ENCODE measurements around the gene CDKAL1.
A peak's percentile ranks its signal among the peaks of the same experiment; 100 is the strongest.

The CDKAL1 gene

DNA sequence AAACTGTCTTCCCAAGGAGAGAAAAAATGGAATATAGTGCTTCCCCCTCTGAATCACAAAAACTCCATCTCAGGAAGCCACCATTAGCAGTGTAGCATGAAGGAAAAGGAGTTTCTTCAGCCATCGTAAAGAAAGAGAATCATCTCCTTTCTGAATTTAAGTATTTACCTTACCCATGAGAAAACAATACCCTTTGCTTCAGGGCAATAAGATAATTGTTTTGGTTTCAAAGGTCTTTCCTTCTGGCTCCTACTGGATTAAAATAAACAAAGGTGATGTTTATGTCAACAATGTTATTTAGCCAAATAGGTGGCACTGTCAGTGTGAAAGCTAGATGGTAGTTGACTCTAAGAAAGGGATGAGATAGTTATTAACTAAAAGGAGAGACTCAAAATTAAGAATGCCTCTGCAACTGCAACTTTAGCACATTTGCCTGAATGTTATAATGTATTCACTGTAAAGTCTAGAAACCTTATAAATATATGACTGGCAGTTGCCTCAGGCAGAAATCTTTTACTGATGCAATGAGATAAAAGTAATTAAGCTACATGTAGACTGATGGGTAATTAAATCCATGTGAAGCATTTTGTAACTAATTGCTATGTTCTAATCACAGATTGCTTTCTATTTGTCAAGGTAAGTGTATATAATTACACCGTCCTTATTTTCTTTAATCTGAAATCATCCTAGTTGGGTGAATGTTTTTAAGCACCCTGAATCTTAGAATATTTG, 399.0 kb downstream of the CDKAL1 start:
- DNase-seq: no peak

DNA sequence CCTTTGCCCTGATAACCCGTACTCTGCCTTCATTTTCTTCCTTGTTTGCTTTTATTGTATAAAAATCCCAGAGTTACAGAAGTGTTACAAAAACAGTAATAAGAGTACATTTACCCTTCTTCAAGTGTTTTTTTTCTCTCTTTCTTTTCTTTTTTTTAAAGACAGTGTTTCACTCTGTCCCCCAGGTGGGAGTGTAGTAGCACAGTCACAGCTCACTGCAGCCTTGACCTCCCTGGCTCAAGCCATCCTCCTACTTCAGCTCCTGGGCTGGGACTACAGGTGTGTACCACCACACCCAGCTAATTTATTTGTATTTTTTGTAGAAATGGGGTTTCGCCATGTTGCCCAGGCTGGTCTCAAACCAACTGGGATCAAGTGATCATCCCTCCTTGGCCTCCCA, 402.7 kb downstream of the CDKAL1 start:
- DNase-seq: no peak

DNA sequence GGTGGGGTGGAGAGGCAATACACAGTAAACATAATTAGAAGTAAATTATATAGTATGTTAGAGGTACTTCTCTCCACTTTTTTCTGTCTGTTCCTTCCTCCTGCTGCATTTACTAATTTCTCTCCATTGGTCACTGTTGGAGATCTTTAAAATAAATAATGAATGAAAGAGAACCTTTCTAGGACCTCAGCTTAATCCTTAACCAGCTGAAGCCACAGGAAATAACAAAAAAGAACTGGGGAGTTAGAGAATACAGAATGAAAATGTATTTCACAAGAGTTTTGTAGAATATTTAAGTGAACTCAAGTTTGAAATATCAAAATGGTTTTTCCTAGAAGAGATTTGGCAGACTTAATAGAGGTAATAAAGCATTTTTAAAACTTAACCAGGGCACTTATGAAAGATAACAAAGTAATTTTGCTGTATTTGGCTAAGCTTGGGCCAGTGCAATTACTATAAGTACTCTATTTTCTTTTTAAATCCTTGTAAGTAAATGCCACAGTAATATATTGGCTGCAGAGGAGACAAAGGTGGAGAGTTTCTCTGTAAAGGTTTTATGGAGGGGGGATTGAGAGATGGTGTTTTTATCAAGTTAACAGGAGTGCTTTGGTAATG, 405.0 kb downstream of the CDKAL1 start:
- no peak for DNase-seq

DNA sequence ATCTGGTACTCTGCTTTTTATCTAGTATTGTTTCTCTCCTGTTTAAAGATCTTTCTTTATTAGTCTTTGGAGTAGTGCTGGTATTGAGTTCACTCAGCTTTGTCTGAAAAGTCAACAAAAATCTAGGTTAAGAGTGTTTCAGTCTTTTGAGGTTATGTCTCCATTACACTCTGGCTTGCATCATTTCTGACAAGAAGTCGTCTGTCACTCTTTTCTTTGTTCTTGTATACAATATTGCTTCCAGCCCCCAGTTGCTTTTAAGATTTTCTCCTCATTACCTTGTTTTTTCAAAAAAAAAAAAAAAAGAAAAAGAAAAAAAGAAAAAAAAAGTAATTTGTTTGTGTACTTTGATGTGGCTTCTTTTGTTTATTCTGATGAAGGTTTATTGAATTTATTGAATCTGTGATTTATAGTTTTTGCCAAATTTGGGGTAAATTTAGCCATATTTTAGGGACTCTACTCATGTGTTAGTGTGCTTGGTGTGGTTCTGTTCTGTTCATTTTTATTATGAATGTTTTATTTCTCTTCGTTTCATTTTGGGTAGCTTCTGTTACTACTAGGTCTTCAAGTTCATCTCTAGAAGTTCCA, 408.9 kb downstream of the CDKAL1 start:
- no peak for DNase-seq

DNA sequence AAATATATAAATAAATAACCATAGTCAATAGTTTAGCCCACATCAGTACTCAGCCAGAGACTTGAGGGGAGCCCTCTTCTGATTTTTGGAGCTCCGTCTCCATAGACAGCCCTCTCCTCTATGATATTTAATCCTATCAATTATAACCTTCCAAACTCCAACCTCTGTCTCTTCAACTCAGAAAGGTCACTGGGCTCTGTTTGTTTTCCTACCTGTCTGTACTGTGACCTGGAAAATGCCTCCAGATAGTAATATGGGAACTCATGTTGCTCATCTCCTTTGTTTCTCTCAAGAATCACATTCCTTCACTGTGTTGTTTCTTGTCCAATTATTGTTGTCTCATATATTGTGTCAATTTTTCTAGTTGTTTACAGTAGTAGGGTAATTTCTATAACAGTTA, 409.7 kb downstream of the CDKAL1 start:
- DNase-seq: no peak

DNA sequence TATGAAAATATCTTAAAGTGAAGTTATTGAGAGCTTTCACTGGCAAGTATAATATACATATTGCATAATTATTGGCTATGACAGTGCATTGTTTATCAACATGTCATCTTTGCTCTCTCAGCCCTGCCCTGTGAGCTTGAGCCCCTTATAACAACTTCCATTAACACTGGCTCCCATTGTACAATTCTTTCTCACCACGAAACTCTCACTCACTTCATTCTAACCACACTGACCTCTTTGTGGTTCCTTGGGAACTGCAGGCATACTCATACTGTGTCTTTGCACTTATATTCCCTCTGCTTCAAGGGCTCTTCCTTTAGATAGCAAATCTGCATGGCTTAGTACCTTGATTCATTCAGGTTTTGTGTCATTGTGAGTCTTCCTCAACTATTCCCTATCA, 411.8 kb downstream of the CDKAL1 start:
- peak in 1 of 2 experiments; percentile 12 for DNase-seq

DNA sequence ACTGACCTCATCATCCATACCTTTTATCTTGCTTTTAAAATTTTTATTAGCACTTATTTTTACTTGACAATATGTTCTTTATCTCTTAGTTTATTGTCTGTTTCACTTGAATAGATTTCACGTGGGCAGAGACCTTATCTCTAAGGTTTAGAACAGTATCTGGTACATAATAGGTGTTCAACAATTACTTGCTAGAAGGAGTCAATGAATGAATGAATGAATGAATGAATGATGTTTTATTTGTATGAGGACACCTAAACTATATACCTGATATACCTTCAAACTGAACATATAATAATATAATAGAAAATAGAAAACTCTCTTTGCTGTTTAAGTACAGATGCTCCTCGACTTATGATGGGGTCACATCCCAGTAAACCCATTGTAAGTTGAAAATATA, 412.6 kb downstream of the CDKAL1 start:
- no peak for DNase-seq

DNA sequence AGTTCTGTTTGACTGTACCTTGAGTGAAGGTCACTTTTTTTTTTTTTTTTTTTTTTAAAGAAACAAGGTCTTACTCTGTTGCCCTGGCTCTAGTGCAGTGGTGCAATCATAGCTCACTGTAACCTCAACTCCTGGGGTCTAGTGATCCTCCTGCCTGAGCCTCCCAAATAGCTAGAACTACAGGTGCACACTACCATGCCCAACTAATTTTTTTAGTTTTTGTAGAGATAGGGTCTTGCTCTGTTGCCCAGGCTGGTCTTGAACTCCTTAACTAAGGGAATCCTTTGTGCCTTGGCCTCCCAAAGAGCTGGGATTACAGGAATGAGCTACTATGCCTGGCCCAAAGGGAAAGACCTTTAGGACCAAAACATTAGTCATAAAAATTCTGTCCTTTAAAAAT, 413.7 kb downstream of the CDKAL1 start:
- no peak for DNase-seq

DNA sequence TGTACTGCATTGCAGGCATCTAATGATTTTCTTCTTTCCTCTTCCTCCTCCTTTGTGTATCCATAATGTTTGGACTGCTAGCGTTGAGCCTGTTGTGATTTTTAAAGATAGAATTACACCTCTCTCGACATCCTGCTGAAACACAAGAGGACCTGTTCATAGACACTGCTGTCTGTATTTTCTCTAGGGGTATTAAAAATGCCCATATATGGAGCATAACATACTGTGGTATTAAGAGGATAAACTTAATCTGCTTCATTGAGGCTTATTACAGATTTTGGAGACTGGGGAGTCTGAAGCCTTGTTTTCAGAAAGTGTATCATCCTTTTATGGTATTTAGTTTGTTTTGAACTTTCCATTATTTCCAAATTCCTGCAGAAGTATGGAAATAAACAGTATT, 414.3 kb downstream of the CDKAL1 start:
- no peak for DNase-seq

DNA sequence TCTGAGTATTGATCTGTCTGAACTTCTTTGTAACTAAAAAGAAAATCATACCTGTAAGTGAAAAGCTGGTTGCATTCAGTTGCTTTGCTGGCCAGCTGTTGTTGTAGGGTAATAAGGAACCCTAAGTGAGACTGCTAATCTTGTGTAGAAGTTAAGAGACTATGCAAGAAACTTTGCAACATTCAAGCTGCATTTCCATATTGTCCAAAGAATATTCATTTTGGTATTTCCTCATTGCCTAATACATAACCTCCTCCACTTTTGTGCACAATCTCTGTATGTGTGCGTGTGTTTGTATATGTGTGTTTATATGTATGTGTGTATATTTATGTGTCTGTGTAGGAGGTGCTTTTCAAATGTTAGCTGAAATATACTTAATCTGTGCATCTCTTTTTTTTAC, 414.9 kb downstream of the CDKAL1 start:
- no peak for DNase-seq

DNA sequence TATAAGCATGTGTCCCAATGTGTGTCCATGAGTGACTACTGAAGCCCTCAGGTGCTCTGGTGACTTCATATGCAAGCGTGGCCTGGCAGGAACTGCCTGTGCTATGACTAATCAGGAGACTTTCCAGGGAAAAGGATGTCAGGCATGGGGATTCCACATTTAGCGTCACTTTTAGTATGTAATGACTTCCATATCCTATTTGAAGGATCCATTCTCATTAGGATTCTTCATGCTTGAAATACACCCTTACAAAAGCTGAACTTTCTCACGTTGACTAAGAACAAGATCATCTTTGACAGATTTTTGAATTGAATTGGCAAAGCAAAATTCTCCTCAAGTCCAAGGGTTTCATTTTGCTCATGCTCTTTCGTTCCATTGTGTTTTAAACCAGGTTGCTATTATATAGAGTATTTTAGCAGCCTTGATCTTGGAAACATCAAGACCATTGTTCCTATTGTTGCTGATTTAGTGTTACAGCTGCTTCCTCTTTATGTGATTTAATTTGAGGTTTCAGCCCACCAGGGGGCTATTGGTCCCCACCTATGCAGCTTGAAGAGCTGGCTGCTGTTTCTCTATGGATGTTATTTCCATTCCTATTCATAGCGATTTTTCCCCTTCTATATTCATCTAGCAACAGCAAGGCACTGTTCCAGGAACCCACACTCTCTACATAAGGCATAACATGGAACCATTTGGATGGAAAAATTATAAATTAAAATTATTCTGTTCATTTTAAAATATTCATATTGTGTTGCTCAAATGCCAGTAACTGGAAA, 418.6 kb downstream of the CDKAL1 start:
- DNase-seq: peak; percentile 65 to 76

DNA sequence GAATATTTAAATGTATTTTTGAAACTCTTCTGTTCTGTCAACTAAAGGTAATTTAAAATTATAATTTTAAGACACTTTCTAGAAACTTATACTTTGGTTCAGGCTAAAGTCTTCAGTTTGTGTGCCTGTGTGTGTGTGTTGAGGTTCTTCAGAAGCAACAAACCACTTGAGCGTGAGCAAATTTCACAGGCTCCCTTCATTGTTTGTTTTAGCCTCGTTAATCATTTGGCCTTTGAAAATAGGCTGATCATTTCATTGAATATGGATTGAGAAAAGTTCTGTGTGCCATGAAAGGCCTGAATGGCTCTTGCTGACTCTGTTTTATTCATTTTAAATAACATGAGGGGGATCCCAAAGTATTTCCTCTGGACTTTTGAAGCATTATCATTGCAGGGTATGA, 420.1 kb downstream of the CDKAL1 start:
- DNase-seq: no peak

DNA sequence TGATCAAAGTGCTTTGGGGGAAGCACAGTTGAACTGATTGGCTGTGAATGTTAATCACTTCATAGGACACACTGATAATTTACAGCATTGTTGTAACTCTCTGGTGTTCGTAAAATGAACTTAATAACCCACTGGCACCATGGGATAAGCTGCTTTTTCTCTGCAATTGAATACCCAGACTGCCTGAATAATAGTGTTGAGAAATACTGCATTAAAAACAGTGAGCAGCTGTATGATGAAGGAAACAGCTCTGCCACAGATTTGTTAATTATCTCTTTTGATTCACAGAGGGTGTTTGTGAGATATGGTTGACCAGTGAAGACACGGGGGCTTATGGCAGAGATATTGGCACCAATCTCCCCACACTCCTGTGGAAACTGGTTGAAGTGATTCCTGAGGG, 420.9 kb downstream of the CDKAL1 start:
- no peak for DNase-seq

DNA sequence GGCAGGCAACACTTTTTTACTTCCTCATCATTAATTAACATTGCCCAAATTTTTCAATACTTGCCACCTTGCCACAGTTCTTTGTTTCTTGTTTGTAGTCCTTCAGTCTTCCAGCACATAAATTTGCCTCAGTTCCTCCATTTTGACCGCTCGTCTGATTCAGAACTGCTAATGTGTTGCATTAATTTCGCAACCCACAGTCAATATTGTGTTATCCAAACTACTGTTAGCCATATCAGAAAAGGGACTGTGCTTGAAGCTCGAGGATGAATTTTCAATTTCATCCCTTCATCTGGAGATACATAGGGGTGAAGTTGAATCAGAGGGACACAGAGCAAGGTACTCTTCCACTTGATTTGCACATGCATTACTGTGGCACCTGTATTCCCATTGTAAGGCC, 421.5 kb downstream of the CDKAL1 start:
- no peak for DNase-seq

DNA sequence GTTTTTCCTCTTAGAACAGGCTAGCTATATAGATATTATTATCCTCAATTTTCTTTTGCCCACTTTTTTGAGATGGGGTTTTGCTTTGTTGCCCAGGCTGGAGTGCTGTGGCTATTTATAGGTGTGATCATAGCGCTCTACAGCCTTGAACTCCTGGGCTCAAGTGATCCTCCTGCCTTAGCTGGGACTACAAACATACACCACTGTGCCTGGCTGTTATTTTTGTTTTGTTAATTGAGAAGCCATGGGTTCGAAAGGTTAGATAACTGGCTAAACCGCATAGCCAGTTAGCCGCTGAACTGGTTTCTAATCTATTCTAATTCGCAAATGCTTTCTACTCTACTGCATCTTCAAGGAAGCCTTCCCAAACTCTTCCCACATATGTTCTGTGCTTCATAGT, 425.8 kb downstream of the CDKAL1 start:
- DNase-seq: no peak

DNA sequence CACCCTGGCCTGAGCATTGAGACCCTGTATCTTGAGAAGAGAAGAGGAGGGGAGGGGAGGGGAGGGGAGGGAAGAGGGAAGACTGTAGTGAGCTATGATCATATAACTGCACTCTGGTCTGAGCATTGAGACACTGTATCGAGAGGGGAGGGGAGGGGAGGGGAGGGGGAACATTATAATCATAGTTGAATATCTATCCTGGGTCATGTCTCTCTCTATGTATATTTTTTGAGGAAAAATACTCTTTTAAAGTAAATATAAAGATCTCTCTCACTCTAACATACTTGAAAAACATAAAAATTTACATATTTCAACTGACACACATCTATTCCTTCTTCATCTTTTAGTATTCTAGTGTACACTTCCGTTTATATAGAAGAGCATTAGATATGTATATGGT, 431.0 kb downstream of the CDKAL1 start:
- no peak for DNase-seq

DNA sequence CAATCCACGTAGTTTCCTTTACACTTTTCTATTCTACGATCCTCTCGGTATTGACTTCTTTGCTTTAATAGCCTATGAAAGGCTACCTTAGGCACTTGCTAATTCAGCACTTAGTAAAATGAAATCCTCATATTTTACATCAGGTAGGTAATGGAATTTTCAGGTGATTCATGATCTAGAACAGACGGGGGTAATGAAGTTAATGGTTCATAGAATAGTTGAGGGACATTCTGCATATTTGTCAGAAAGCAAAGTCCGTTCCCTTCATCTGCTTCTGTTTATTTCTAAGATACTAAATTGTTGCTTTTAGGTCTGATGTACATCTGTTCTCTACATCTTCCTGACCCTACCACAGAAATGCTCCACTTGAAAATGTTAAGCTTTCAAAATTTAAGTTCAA, 431.7 kb downstream of the CDKAL1 start:
- DNase-seq: no peak

DNA sequence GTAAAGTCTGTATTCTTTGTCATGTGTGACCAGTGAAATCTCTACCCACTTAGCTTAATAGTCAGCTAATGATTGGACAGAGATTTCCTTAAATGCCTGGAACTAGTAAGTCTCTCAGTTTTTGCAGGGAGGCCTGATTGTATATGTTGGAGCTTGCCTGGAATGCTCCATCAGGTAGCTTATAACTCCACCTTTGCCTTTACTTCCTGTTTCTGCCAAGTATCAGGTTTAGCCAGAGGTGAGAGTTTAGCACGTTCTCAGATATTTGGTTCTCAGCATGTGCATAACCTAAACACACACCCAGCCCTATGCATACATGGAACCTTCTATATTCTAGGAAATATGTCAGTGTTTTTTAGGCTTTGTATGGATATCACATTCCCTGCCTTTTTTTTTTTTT, 435.3 kb downstream of the CDKAL1 start:
- no peak for DNase-seq

DNA sequence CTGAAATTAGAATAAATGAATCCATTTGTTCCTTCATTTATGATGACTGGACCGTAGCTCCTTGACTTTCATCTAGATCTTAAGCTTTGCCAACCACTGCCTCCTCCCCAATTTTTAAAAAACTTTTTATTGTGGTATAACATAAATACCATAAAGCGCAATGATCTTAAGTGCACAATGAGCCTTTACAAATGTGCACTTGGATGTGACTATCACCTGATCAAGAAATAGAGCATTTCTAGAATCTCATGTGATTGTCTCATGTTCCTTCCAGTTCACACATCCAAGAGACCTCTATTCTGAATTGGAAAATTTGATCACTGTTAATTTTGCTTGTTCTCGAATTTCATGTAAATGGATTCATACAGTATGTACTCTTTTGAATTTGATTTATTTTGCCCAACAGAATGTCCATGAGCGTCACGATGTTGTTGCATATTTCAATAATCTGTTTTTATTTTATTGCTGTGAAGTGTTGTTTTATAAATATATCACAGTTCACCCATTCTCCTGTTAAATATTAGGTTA, 442.2 kb downstream of the CDKAL1 start:
- no peak for DNase-seq

DNA sequence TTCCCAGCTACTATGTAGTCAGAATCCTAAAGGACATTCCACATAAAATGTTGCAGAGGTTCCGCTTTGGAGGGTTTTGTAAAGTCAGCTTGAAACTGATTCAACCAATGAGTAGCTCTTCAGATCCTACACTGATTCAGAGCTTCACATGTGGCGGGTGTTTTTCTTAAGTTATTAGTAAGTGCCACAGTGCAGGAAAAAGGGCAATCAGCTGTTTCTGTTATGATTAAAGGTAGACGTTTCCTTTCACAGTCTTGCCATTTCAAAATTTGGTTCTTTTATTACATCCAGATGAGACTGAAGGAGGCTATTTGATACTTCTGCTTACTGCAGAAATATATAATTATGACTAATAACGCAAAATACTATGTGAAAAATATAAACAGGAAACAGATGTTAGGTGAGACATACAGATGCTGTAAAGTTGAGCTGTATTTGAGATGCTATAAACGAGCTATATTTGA, 443.9 kb downstream of the CDKAL1 start:
- no peak for DNase-seq

DNA sequence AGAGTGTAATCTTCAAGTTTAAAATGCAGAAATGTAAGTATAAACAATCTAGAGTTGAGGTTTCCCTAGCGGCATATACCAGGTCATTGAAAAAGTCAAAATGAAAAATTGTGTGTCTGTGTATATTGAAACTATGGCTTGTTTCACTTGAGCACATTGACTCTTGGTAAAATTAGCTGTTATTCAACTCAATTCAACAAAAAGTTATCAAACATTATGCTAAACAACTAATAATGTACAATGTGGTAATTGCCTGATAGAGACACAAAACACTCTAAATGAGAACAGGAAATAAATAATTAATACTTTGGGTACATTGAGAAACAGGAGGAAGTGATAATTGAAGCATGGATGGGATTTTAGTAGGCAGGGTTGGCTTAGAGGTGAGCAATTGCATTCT, 444.8 kb downstream of the CDKAL1 start:
- no peak for DNase-seq

DNA sequence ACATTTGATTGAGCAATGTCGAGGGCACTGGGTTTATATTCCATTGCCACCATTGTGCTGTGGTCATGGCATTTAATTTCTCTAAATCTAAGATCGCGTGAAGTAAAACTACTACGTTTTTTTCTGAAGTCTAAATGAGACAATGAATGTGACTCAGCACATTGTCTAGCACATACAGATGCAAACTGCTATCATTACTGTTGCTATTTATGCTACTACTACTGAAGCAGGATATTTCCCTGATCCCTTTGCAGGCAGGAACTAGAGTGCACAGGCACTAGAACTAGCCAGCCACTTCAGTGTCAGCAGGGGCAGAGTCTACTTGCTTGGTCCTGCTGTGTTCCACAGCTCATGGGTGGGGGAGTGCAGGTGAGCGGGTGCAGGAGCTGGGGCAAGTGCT, 449.7 kb downstream of the CDKAL1 start:
- no peak for DNase-seq

DNA sequence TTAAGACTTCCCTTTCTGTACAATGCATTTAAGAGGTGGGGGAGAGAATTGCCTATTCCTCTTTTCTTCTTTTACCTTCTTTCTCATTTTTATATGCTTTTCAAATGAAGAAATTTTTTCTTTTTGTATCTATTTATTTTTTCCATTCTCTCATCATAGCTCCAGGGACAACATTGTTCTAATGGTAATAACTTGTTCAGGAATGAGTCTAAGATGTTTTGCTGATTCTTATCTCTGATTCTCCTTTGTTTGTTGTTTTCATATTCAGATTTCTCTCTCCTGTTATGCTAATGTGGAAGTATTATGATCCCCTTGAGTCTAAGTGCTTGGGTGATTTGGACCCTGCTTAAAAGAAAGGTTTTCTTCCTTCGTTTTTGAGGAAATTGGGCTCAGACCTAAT, 451.6 kb downstream of the CDKAL1 start:
- DNase-seq: no peak

DNA sequence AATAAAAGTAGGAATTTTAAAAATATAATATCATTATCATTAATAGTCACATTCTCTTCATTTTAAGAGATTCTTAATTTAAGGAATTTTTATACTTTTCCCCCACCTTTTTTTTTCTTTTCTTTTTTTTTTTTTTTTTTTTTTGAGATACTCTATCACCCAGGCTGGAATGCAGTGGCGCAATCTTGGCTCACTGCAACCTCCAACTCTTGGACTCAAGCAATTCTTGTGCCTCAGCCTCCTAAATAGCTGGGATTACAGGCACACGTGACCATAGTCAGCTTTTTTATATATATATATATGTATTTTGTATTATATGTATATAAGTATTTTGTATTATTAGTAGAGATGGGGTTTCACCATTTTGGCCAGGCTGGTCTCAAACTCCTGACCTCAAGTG, 457.7 kb downstream of the CDKAL1 start:
- no peak for DNase-seq
